ENCODE data around the gene COL23A1.

COL23A1 gene

DNA sequence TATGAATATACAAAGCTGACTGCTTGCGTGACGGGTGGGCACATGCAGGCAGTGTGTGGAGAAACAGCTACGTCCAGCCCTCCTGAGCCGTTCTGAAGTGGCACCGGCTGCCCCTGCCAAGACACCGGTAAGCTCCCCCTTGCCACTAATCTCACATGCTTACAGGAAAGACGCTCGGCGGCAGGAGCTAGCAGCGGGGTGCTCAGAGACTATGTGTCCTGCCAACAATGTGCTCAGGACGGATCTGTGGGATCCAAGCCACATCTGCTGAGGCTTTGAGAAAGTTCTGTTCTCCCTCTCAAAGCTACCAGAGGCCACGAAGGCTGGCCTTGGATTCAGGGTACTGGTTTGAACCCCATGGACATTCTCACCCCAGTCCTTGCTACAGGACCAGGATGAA, 200.4 kb downstream of the COL23A1 start:
- Histone ChIP-seq H3K36me3 (no peaks in the 10 kb centered on the region), H3K27me3 (no peaks in the 10 kb centered on the region), H3K9me3 (no peaks in the 10 kb centered on the region), H3K4me1 (ENCODE audit: control insufficient read depth in 1 of 2, insufficient read depth in 1 of 2, low read depth in 1 of 2, low read length in 1 of 2) (peaks cover 75 to 99% of the 10 kb centered on the region in 2 experiments), H3K27ac (peak overlapping the region; percentile 68), H3K4me3 (ENCODE audit: low read depth in 1 of 2, low read length in 1 of 2) (no peak overlapping the region)
- no peak for TF ChIP-seq CTCF (IDR thresholded peaks at IDR 0.05)

- H3K4me1 ChIP-seq (ENCODE audit: control insufficient read depth in 1 of 2, insufficient read depth in 1 of 2, low read depth in 1 of 2, low read length in 1 of 2) = peaks cover 70 to 99% of the 10 kb centered on the region in 2 experiments
- no peaks in the 10 kb centered on the region for H3K36me3 ChIP-seq
- peak overlapping the region in 1 of 2 experiments; percentile 2 for H3K4me3 ChIP-seq (ENCODE audit: low read depth in 1 of 2, low read length in 1 of 2)
- H3K27ac ChIP-seq = peak overlapping the region; percentile 68
- no peaks in the 10 kb centered on the region for H3K27me3 ChIP-seq
- TF ChIP-seq CTCF (IDR thresholded peaks at IDR 0.05) = no peak
- no peaks in the 10 kb centered on the region for H3K9me3 ChIP-seq
Measured at GRCh38 chr5:178389026-178389729, 201.0 kb downstream of the COL23A1 start.

- TF ChIP-seq CTCF (IDR thresholded peaks at IDR 0.05) = no peak
- no peaks in the 10 kb centered on the region for H3K36me3 ChIP-seq
- peaks cover 63 to 96% of the 10 kb centered on the region in 2 experiments for H3K4me1 ChIP-seq (ENCODE audit: control insufficient read depth in 1 of 2, insufficient read depth in 1 of 2, low read depth in 1 of 2, low read length in 1 of 2)
Measured at GRCh38 chr5:178388386-178389025, 201.7 kb downstream of the COL23A1 start.

GRCh38 chr5:178387856-178388190, 202.4 kb downstream of the COL23A1 start:
- Histone ChIP-seq H3K27me3 (no peaks in the 10 kb centered on the region), H3K9me3 (no peaks in the 10 kb centered on the region), H3K4me1 (ENCODE audit: control insufficient read depth in 1 of 2, insufficient read depth in 1 of 2, low read depth in 1 of 2, low read length in 1 of 2) (peaks cover 56 to 89% of the 10 kb centered on the region in 2 experiments), H3K4me3 (ENCODE audit: low read depth in 1 of 2, low read length in 1 of 2) (no peak overlapping the region), H3K36me3 (no peaks in the 10 kb centered on the region), H3K27ac (peak overlapping the region; percentile 68)
- no peak for TF ChIP-seq CTCF (IDR thresholded peaks at IDR 0.05)

More at GRCh38 chr5:178388386-178389025, 201.7 kb downstream of the COL23A1 start:
- H3K4me3 ChIP-seq (ENCODE audit: low read depth in 1 of 2, low read length in 1 of 2) = no peak overlapping the region
- H3K27me3 ChIP-seq = no peaks in the 10 kb centered on the region
- H3K27ac ChIP-seq = peak overlapping the region; percentile 68
- no peaks in the 10 kb centered on the region for H3K9me3 ChIP-seq

GRCh38 chr5:178387061-178387855, 202.9 kb downstream of the COL23A1 start:
- H3K4me3 ChIP-seq (ENCODE audit: low read depth in 1 of 2, low read length in 1 of 2) = no peak overlapping the region
- no peaks in the 10 kb centered on the region for H3K27me3 ChIP-seq
- no peaks in the 10 kb centered on the region for H3K9me3 ChIP-seq
- TF ChIP-seq CTCF (IDR thresholded peaks at IDR 0.05) = no peak
- peaks cover 51 to 83% of the 10 kb centered on the region in 2 experiments for H3K4me1 ChIP-seq (ENCODE audit: control insufficient read depth in 1 of 2, insufficient read depth in 1 of 2, low read depth in 1 of 2, low read length in 1 of 2)
- H3K27ac ChIP-seq = peak overlapping the region; percentile 68
- no peaks in the 10 kb centered on the region for H3K36me3 ChIP-seq

Measured in neutrophil (primary cell).